Adrenal gland (tissue), 12 donors: Measurements from ENCODE around the gene EIF2S3. TPM values are rescaled to one million over a fixed set of nuclear protein-coding genes. Genes with fewer than 3 reads are reported as not detected.

Source experiments
- DNase-seq, 7 donors: peaks; one replicate each; pipeline ENCODE4 v3.0.0-alpha.2; 2019 to 2020
- H3K27ac ChIP-seq, 5 donors: fragments of 200-600 bp; sonication (generic) in 4 of 5; 1 replicate in 3 of 5; 2 replicates in 2 of 5; pipeline versions ENCODE4 v1.5.1 to v1.8.0; 2016 to 2020; ENCODE audit warnings: mild to moderate bottlenecking in 1 of 5
- H3K27me3 ChIP-seq: fragments of 200-600 bp; 2 replicates; pipeline ENCODE4 v1.8.0; 2021
- H3K36me3 ChIP-seq, 2 donors: fragments of 200-600 bp; replicated peaks in 1 of 2; 1 replicate in 1 of 2; 2 replicates in 1 of 2; pipeline versions ENCODE4 v1.5.1 to v1.8.0; 2018 to 2022
- H3K4me1 ChIP-seq, 2 donors: fragments of 200-600 bp; replicated peaks in 1 of 2; 1 replicate in 1 of 2; 2 replicates in 1 of 2; pipeline versions ENCODE4 v1.5.1 to v1.8.0; 2018 to 2021
- H3K4me3 ChIP-seq, 4 donors: fragments of 200-600 bp; sonication (generic) in 3 of 4; one replicate each; pipeline ENCODE4 v1.5.1; 2016 to 2018
- H3K9me3 ChIP-seq, 3 donors: fragments of 200-600 bp; sonication (generic) in 1 of 3; replicated peaks in 1 of 3; 1 replicate in 2 of 3; 2 replicates in 1 of 3; pipeline versions ENCODE4 v1.5.1 to v1.8.0; 2016 to 2021
- POLR2A ChIP-seq, 2 donors: fragments of 450-650 bp; IDR thresholded peaks; one replicate each; pipeline ENCODE4 v1.6.1; 2017; ENCODE audit warnings: antibody characterized with exemption in 2 of 2, mild to moderate bottlenecking in 2 of 2, moderate library complexity in 1 of 2
- WGBS, 4 donors: extraction: QIAGEN DNeasy Blood & Tissue Kit in 2 of 4; methylation state at CpG; one replicate each; pipeline versions ENCODE4 v1.1.5 to v1.1.7; 2013 to 2017; 5-methylcytosine and 5-hydroxymethylcytosine counted together
- intact Hi-C, 2 donors: fragments of 100-400 bp; cut with DNase I; formaldehyde crosslinking; loops; one replicate each; pipeline versions ENCODE4 v1.14.1 to v1.15.0; 2022 to 2023
- polyA plus RNA-seq, 3 donors: library from polyadenylated mRNA; stranded (reverse); fragments of 200-250 nt in 2 of 3; fragments of 350-450 nt in 1 of 3; fragmentation: Illumina TruSeq in 1 of 3; extraction: RNeasy Lipid Tissue Mini Kit (QIAGEN cat#74804) in 1 of 3; gene quantifications; one replicate each; pipeline ENCODE4 v1.2.3, GENCODE V29; 2013 to 2014
- total RNA-seq, 9 donors: library from RNA; depleted of rRNA in 4 of 9; stranded (reverse); fragments of >200 nt in 4 of 9; fragments of 120-200 nt in 1 of 9; fragmentation: NEBNext Ultra II Directional in 1 of 9; extraction: Animal tissue kit (Norgen Biotek cat#: 25700) in 1 of 9; gene quantifications; one replicate each; pipeline versions ENCODE4 v1.1.0 to v1.2.4, GENCODE V29; 2013 to 2023
- TF ChIP-seq, protein P1 (sequence below), 6 experiments: fragments of 450-650 bp in 4 of 6; fragments of 200-600 bp in 2 of 6; sonication (generic) in 1 of 6; IDR thresholded peaks; 1 replicate in 5 of 6; 2 replicates in 1 of 6; pipeline versions ENCODE4 v1.5.1 to v1.8.0; 2016 to 2021; ENCODE audit warnings: antibody characterized with exemption in 6 of 6, mild to moderate bottlenecking in 2 of 6, moderate library complexity in 1 of 6
- donor health status: healthy with polysubstance abuse.
- donor health status: Bipolar disorder and iron deficiency.
- donor health status: DM: yes; HTN: yes; CAD: no.
- donor health status: DM: no; HTN: no; CAD: no.
- donor health status: DM: no; HTN: no; CAD: no.
- donor health status: DM: yes; HTN: yes; CAD: no.

The EIF2S3 gene
- total and polyA plus RNA-seq, 12 donors = 49.1 to 185 (median 108) TPM

DNA sequence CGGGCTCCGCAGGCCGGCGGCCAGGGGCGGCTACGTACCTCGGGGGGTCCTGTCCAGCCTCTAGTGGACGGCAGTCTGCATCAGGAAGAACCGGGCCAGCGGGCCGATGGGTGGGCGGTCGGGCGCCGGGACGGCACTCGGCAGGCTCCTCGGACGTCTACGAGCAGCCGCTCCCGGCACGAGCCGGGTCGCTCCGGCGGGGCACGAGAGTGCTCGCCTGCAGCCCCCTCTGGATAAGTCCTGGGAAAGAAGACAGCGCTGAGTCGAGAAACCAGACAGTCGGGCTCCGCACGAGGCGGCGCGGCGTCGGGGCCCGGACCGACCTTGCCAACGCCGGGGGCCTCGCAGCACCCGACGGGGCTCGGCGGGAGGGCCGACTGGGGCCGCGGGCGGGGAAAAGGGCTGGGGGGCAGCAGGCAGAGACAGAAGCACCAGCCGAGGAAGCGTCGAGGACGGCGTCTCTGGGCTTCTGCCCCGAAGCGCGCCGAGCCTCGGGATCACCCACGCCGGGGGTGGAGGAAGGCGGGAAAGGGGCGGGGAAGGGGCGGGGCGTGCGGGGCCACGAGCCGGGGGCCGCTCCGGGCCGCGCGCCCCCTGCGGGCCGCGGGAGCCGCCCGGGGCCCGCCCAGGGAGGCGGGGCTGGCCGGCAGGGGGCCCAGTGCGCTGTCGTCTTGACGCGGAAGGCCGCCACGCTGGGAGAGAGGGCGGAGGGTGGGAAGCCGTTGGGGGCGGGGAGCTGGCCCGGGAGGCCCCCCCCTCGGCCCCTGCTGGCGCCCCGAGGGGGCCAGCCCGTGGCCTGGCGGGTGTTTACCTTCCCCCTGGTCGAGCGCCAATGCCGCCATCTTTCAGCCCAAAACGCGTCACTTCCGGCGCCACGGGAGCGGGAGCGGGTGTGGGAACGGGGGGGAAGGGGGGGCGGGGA lies 29.7 kb upstream of the EIF2S3 start:
- intact Hi-C loops = no loop called here
- TF ChIP-seq, protein P1, sequence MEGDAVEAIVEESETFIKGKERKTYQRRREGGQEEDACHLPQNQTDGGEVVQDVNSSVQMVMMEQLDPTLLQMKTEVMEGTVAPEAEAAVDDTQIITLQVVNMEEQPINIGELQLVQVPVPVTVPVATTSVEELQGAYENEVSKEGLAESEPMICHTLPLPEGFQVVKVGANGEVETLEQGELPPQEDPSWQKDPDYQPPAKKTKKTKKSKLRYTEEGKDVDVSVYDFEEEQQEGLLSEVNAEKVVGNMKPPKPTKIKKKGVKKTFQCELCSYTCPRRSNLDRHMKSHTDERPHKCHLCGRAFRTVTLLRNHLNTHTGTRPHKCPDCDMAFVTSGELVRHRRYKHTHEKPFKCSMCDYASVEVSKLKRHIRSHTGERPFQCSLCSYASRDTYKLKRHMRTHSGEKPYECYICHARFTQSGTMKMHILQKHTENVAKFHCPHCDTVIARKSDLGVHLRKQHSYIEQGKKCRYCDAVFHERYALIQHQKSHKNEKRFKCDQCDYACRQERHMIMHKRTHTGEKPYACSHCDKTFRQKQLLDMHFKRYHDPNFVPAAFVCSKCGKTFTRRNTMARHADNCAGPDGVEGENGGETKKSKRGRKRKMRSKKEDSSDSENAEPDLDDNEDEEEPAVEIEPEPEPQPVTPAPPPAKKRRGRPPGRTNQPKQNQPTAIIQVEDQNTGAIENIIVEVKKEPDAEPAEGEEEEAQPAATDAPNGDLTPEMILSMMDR (IDR thresholded peaks at IDR 0.05) = peak in 2 of 6 experiments; percentile 18 to 34
- TF ChIP-seq POLR2A (IDR thresholded peaks at IDR 0.05) = peak; percentile 89 to 90
- WGBS, 4 donors = 0 to 73% (median 34%) methylated on average over 24 to 90 of the region's 111 CpGs; no CpG with 5 or more reads in 1 of the 4 donors

DNA sequence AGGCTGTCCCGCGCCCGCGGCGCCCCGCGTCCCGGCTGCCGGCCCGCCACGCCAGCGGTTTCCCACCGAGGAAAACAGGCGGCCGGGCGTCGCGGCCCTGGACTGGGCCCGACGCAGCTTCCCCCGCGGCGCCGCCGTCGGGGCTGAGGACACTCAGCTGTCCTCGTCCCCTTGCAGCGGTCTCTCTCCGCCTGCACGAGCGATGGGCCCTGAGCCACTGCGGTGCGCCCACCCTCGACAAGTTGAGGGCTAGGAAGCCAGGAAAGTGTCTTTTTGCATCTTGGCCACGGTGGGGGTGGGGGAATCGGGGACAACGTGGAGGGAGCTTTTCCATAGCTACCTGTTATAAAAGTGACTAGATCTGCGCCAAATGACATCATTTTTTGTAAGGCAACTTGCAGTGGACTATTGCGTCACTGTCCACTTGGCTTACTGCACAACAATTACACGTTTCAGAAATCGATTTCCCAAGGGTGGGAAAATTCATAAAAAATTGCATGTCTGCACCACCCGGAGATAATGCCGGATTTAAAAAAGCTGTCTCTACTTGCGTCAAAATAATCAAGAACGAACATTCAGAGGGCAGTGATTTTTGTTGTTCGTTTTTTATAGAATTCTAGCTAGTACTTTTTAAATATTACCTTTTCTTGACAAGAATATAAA lies 28.9 kb upstream of the EIF2S3 start:
- Histone ChIP-seq H3K9me3 (no peaks in the 10 kb centered on the region), H3K4me3 (peak overlapping the region in 2 of 4 donors; percentile 16 to 72), H3K27me3 (peaks cover 9% of the 10 kb centered on the region), H3K4me1 (no peaks in the 10 kb centered on the region), H3K36me3 (no peaks in the 10 kb centered on the region), H3K27ac (peak overlapping the region; percentile 69 to 99 (median 93))
- TF ChIP-seq, protein P1 (IDR thresholded peaks at IDR 0.05) = no peak
- TF ChIP-seq POLR2A (IDR thresholded peaks at IDR 0.05) = peak; percentile 40 to 57
- peak in 5 of 7 donors; percentile 28 to 61 (median 45) for DNase-seq
- intact Hi-C loops = no loop called here
- WGBS, 4 donors = 1 to 36% (median 16%) methylated on average over 9 to 44 of the region's 46 CpGs

More for the DNA sequence above, 29.7 kb upstream of the EIF2S3 start:
- no peaks in the 10 kb centered on the region for H3K4me1 ChIP-seq
- H3K36me3 ChIP-seq = no peaks in the 10 kb centered on the region
- peaks cover 9% of the 10 kb centered on the region for H3K27me3 ChIP-seq
- peak overlapping the region; percentile 33 to 86 (median 64) for H3K4me3 ChIP-seq
- no peaks in the 10 kb centered on the region for H3K9me3 ChIP-seq
- peak overlapping the region; percentile 69 to 99 (median 93) for H3K27ac ChIP-seq
- DNase-seq = peak; percentile 86 to 93 (median 88)

GRCh38 chrX:24026432-24026831 lies 28.3 kb upstream of the EIF2S3 start:
- Histone ChIP-seq H3K4me3 (peak overlapping the region in 2 of 4 donors; percentile 16 to 72), H3K9me3 (no peaks in the 10 kb centered on the region), H3K36me3 (no peaks in the 10 kb centered on the region), H3K27me3 (peaks cover 9% of the 10 kb centered on the region), H3K4me1 (no peaks in the 10 kb centered on the region), H3K27ac (peak overlapping the region in 2 of 5 donors; percentile 93 to 99)
- DNase-seq = no peak
- TF ChIP-seq, protein P1 (IDR thresholded peaks at IDR 0.05) = no peak
- TF ChIP-seq POLR2A (IDR thresholded peaks at IDR 0.05) = no peak
- intact Hi-C loops = no loop called here
- 20 to 47% (median 35%) methylated on average over 13 of the region's 13 CpGs for whole genome bisulfite sequencing, 4 donors

- intact Hi-C loops = no loop called here
- Histone ChIP-seq H3K27ac (peak within 1 kb of the TSS in 4 of 5 donors; percentile 88 to 99 (median 93)), H3K9me3 (no peaks in the 10 kb centered on the region), H3K36me3 (no peaks in the 10 kb centered on the region), H3K4me3 (peak within 1 kb of the TSS in 2 of 4 donors; percentile 16 to 72), H3K27me3 (peaks cover 9% of the 10 kb centered on the region), H3K4me1 (no peaks in the 10 kb centered on the region)
- DNase-seq = no peak
- TF ChIP-seq POLR2A (IDR thresholded peaks at IDR 0.05) = no peak
- TF ChIP-seq, protein P1 (IDR thresholded peaks at IDR 0.05) = no peak
- 80 to 84% (median 82%) methylated on average over 7 of the region's 7 CpGs for WGBS, 4 donors
These were observed 27.7 kb upstream of the EIF2S3 start, which contains the start of gene KLHL15 for GRCh38 chrX:24027086-24027485. TSS of gene KLHL15 (minus strand) at chrX:24027186. CDS start at chrX:24006693, 20,493 bp downstream.
